Activated naive CD4-positive, alpha-beta T cell treated with anti-CD3 and anti-CD28 coated beads, Interleukin-2, amount 50 U/mL, for 72 hours (primary cell): ENCODE results near the gene MTPN. TPM values are rescaled to one million over a fixed set of nuclear protein-coding genes. Genes with fewer than 3 reads are reported as not detected.

Experiments
- ATAC-seq, 2 donors: fragments of 150-1000 bp; cut with Tn5 transposase; 2 replicates each; pipeline ENCODE4 v1.10.0; 2021; ENCODE audit warnings: mild to moderate bottlenecking in 2 of 2, moderate library complexity in 2 of 2
- DNase-seq, 2 donors: peaks; one replicate each; pipeline ENCODE4 v3.0.0; 2021 to 2022; ENCODE audit warnings: low spot score in 2 of 2
- H3K27ac Mint-ChIP-seq, 2 donors: one replicate each; pipeline ENCODE4 v1.8.0; 2022; ENCODE audit warnings: mild to moderate bottlenecking in 2 of 2, mixed read lengths in 2 of 2
- H3K36me3 Mint-ChIP-seq, 2 donors: one replicate each; pipeline ENCODE4 v1.8.0; 2022; ENCODE audit warnings: mixed read lengths in 2 of 2
- H3K9me3 Mint-ChIP-seq, 2 donors: one replicate each; pipeline ENCODE4 v1.8.0; 2022; ENCODE audit warnings: mixed read lengths in 2 of 2
- total RNA-seq, 2 donors: library from RNA; stranded (reverse); gene quantifications; one replicate each; pipeline ENCODE4 v1.2.3, GENCODE V29; 2022

Gene MTPN
- total RNA-seq, result 100 to 1,000 TPM; 117 to 125 TPM

GRCh38 chr7:135977007-135977741 lies at the start of gene MTPN:
MTPN (minus strand) TSS chr7:135977359; CDS start chr7:135977100, 259 bp downstream.
- peak within 1 kb of the TSS; percentile 91 to 98 for H3K27ac Mint-ChIP-seq
- H3K9me3 Mint-ChIP-seq, result peaks cover 4 to 5% of the 10 kb centered on the region in 2 donors
- H3K36me3 Mint-ChIP-seq, result peaks cover 20 to 30% of the 10 kb centered on the region in 2 donors
- ATAC-seq, result peak; percentile 85 to 88
- DNase-seq, result peak; percentile 96 to 98

GRCh38 chr7:136026209-136026608 lies 49.0 kb upstream of the MTPN start:
- H3K36me3 Mint-ChIP-seq, result peaks cover 10 to 19% of the 10 kb centered on the region in 2 donors
- ATAC-seq (no peak), DNase-seq (no peak)
- peaks cover 0 to 12% of the 10 kb centered on the region in 2 donors for H3K9me3 Mint-ChIP-seq
- no peak overlapping the region for H3K27ac Mint-ChIP-seq

- Mint-ChIP-seq H3K27ac (no peak overlapping the region), H3K36me3 (peaks cover 9 to 15% of the 10 kb centered on the region in 2 donors), H3K9me3 (peaks cover 0 to 9% of the 10 kb centered on the region in 2 donors)
- no peak for ATAC-seq
- DNase-seq, result no peak
Measured at GRCh38 chr7:136023134-136023869, 46.1 kb upstream of the MTPN start.

GRCh38 chr7:136020556-136020955 lies 43.4 kb upstream of the MTPN start:
- Mint-ChIP-seq H3K36me3 (no peaks in the 10 kb centered on the region), H3K9me3 (no peaks in the 10 kb centered on the region), H3K27ac (no peak overlapping the region)
- ATAC-seq (no peak), DNase-seq (no peak)

GRCh38 chr7:136018104-136018503 lies 40.9 kb upstream of the MTPN start:
- H3K9me3 Mint-ChIP-seq, result no peaks in the 10 kb centered on the region
- no peaks in the 10 kb centered on the region for H3K36me3 Mint-ChIP-seq
- H3K27ac Mint-ChIP-seq, result no peak overlapping the region
- DNase-seq (no peak), ATAC-seq (peak in 1 of 2 donors; percentile 43)

GRCh38 chr7:136016649-136017395 lies 39.7 kb upstream of the MTPN start:
- peak overlapping the region in 1 of 2 donors; percentile 38 for H3K27ac Mint-ChIP-seq
- H3K9me3 Mint-ChIP-seq, result no peaks in the 10 kb centered on the region
- peak; percentile 95 to 97 for ATAC-seq
- peak in 1 of 2 donors; percentile 25 for DNase-seq
- H3K36me3 Mint-ChIP-seq, result no peaks in the 10 kb centered on the region

- Mint-ChIP-seq H3K36me3 (no peaks in the 10 kb centered on the region), H3K27ac (no peak overlapping the region), H3K9me3 (no peaks in the 10 kb centered on the region)
- DNase-seq (no peak), ATAC-seq (no peak)
Measured at GRCh38 chr7:136015638-136016037, 38.5 kb upstream of the MTPN start.

GRCh38 chr7:136014659-136015058 lies 37.5 kb upstream of the MTPN start:
- ATAC-seq (no peak), DNase-seq (no peak)
- H3K27ac Mint-ChIP-seq, result no peak overlapping the region
- no peaks in the 10 kb centered on the region for H3K9me3 Mint-ChIP-seq
- no peaks in the 10 kb centered on the region for H3K36me3 Mint-ChIP-seq

GRCh38 chr7:136012238-136012637 lies 35.1 kb upstream of the MTPN start:
- Mint-ChIP-seq H3K9me3 (no peaks in the 10 kb centered on the region), H3K36me3 (no peaks in the 10 kb centered on the region), H3K27ac (no peak overlapping the region)
- ATAC-seq, result no peak
- no peak for DNase-seq

- Mint-ChIP-seq H3K9me3 (no peaks in the 10 kb centered on the region), H3K36me3 (no peaks in the 10 kb centered on the region), H3K27ac (no peak overlapping the region)
- ATAC-seq (peak in 1 of 2 donors; percentile 40), DNase-seq (no peak)
Measured at GRCh38 chr7:136009488-136010079, 32.4 kb upstream of the MTPN start.

GRCh38 chr7:136006208-136006607 lies 29.0 kb upstream of the MTPN start:
- DNase-seq, result no peak
- no peaks in the 10 kb centered on the region for H3K9me3 Mint-ChIP-seq
- no peaks in the 10 kb centered on the region for H3K36me3 Mint-ChIP-seq
- no peak overlapping the region for H3K27ac Mint-ChIP-seq
- ATAC-seq, result no peak

GRCh38 chr7:136004083-136004482 lies 26.9 kb upstream of the MTPN start:
- DNase-seq (no peak), ATAC-seq (no peak)
- Mint-ChIP-seq H3K9me3 (peaks cover 4 to 5% of the 10 kb centered on the region in 2 donors), H3K36me3 (peaks cover 0 to 5% of the 10 kb centered on the region in 2 donors), H3K27ac (no peak overlapping the region)

- H3K9me3 Mint-ChIP-seq, result peaks cover 4 to 5% of the 10 kb centered on the region in 2 donors
- no peak for DNase-seq
- H3K36me3 Mint-ChIP-seq, result peaks cover 0 to 5% of the 10 kb centered on the region in 2 donors
- H3K27ac Mint-ChIP-seq, result no peak overlapping the region
- ATAC-seq, result no peak
Measured at GRCh38 chr7:136002802-136003201, 25.6 kb upstream of the MTPN start.

- no peak for DNase-seq
- Mint-ChIP-seq H3K36me3 (peaks cover 0 to 5% of the 10 kb centered on the region in 2 donors), H3K9me3 (peaks cover 4 to 5% of the 10 kb centered on the region in 2 donors), H3K27ac (no peak overlapping the region)
- no peak for ATAC-seq
Measured at GRCh38 chr7:136000288-136000913, 23.2 kb upstream of the MTPN start.

GRCh38 chr7:135998081-135998480 lies 20.9 kb upstream of the MTPN start:
- H3K36me3 Mint-ChIP-seq, result peaks cover 0 to 5% of the 10 kb centered on the region in 2 donors
- no peak for ATAC-seq
- no peak for DNase-seq
- H3K9me3 Mint-ChIP-seq, result peaks cover 4 to 5% of the 10 kb centered on the region in 2 donors
- H3K27ac Mint-ChIP-seq, result no peak overlapping the region

- ATAC-seq (no peak), DNase-seq (no peak)
- Mint-ChIP-seq H3K27ac (no peak overlapping the region), H3K36me3 (peaks cover 0 to 4% of the 10 kb centered on the region in 2 donors), H3K9me3 (peaks cover 4 to 5% of the 10 kb centered on the region in 2 donors)
Measured at GRCh38 chr7:135995748-135996147, 18.6 kb upstream of the MTPN start.
